Activated T-helper 17 cell treated with anti-CD3 and anti-CD28 coated beads, Interleukin-2, amount 50 U/mL, for 72 hours (primary cell): ENCODE measurements around the gene NUP214. TPM values are rescaled to one million over a fixed set of nuclear protein-coding genes. Genes with fewer than 3 reads are reported as not detected.

Experiments
- ATAC-seq: fragments of 150-1000 bp; cut with Tn5 transposase; replicated peaks from 2 replicates; pipeline ENCODE4 v1.10.0; 2021; ENCODE audit warnings: mild to moderate bottlenecking, moderate library complexity
- H3K27ac Mint-ChIP-seq: one replicate; pipeline ENCODE4 v1.8.0; 2022; ENCODE audit warnings: mixed read lengths
- H3K27me3 Mint-ChIP-seq: one replicate; pipeline ENCODE4 v1.8.0; 2022; ENCODE audit warnings: mixed read lengths
- H3K36me3 Mint-ChIP-seq: one replicate; pipeline ENCODE4 v1.8.0; 2022; ENCODE audit warnings: low read depth, mild to moderate bottlenecking, mixed read lengths
- H3K4me1 Mint-ChIP-seq: one replicate; pipeline ENCODE4 v1.8.0; 2022; ENCODE audit warnings: mixed read lengths
- H3K4me3 Mint-ChIP-seq: one replicate; pipeline ENCODE4 v1.8.0; 2022; ENCODE audit warnings: mild to moderate bottlenecking, mixed read lengths
- H3K9me3 Mint-ChIP-seq: one replicate; pipeline ENCODE4 v1.8.0; 2022; ENCODE audit warnings: mixed read lengths
- total RNA-seq, 2 donors: library from RNA; stranded (reverse); gene quantifications; one replicate each; pipeline ENCODE4 v1.2.3, GENCODE V29; 2022

NUP214 gene
- total RNA-seq, 2 donors from 2014 or later: 63.8 to 71.8 TPM

DNA sequence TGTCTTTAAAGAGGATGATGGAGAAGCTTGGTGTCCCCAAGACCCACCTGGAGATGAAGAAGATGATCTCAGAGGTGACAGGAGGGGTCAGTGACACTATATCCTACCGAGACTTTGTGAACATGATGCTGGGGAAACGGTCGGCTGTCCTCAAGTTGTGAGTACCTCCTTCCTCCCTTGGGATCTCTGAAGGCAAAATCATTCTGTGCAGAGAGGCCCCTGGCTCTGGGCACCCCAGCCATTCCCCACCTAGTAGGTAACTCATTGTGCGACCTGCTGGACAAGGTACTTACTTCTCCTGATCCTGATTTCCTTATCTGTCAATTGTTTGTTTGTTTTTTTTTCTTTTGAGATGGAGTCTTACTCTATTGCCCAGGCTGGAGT, 7.6 kb upstream of the NUP214 start:
- Mint-ChIP-seq H3K4me1 (no peaks in the 10 kb centered on the region), H3K9me3 (no peaks in the 10 kb centered on the region), H3K27ac (no peak overlapping the region), H3K36me3 (no peaks in the 10 kb centered on the region), H3K4me3 (no peak overlapping the region), H3K27me3 (no peaks in the 10 kb centered on the region)
- ATAC-seq: no peak

DNA sequence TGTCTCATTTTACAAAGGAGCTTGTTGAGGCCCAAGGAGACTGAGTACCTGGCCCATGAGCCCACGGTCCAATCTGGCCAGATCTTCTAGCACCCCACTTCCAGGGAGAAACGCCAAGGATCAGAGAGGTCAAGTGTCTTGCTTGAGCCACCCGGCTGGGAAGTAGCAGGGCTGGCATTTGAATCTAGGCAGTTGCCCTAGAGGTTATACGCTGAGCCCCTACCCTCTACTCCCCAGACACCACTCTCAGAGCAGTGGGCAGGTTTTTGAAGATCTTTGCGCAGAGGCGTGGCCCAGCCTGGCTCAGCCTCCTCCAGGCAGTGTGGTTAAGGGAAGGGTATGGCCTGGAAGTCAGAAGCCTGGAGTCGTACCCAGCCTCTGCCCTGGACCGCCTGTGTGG, 5.8 kb upstream of the NUP214 start:
- H3K9me3 Mint-ChIP-seq: no peaks in the 10 kb centered on the region
- H3K36me3 Mint-ChIP-seq: no peaks in the 10 kb centered on the region
- no peaks in the 10 kb centered on the region for H3K27me3 Mint-ChIP-seq
- ATAC-seq: no peak
- no peak overlapping the region for H3K4me3 Mint-ChIP-seq
- no peak overlapping the region for H3K27ac Mint-ChIP-seq
- H3K4me1 Mint-ChIP-seq: no peaks in the 10 kb centered on the region

- Mint-ChIP-seq H3K4me3 (no peak overlapping the region), H3K27me3 (no peaks in the 10 kb centered on the region), H3K36me3 (peaks cover 7% of the 10 kb centered on the region), H3K4me1 (no peaks in the 10 kb centered on the region), H3K27ac (no peak overlapping the region), H3K9me3 (no peaks in the 10 kb centered on the region)
- ATAC-seq: no peak
Measured at GRCh38 chr9:131120620-131121228, 4.7 kb upstream of the NUP214 start.

DNA sequence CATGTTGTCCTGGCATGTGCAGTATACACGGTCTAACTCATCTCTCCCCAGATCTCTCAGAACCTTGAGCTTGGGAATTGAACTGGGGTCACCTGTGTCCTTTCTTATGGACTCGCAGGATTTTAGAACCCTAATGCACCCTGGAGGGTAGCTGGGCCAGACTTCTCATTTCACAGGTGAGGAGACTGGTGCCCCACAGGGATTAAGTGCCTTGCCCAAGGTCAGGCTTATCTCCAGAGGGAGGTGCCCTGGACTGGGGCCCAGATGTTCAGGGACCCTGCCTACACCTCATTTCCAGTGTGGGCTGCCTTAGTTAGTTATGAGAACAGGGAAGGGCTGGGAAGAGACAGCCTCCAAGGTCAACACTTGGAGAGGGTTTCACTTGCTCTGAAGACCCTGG, 4.0 kb upstream of the NUP214 start:
- Mint-ChIP-seq H3K4me1 (no peaks in the 10 kb centered on the region), H3K27me3 (no peaks in the 10 kb centered on the region), H3K36me3 (peaks cover 13% of the 10 kb centered on the region), H3K9me3 (no peaks in the 10 kb centered on the region), H3K4me3 (no peak overlapping the region), H3K27ac (no peak overlapping the region)
- no peak for ATAC-seq

GRCh38 chr9:131122158-131122557, 3.2 kb upstream of the NUP214 start:
- no peaks in the 10 kb centered on the region for H3K9me3 Mint-ChIP-seq
- no peak overlapping the region for H3K4me3 Mint-ChIP-seq
- H3K27ac Mint-ChIP-seq: peak overlapping the region; percentile 23
- ATAC-seq: no peak
- no peaks in the 10 kb centered on the region for H3K27me3 Mint-ChIP-seq
- peaks cover 13% of the 10 kb centered on the region for H3K36me3 Mint-ChIP-seq
- no peaks in the 10 kb centered on the region for H3K4me1 Mint-ChIP-seq

- Mint-ChIP-seq H3K27me3 (no peaks in the 10 kb centered on the region), H3K27ac (peak overlapping the region; percentile 96), H3K9me3 (no peaks in the 10 kb centered on the region), H3K4me1 (peaks cover 4% of the 10 kb centered on the region), H3K36me3 (peaks cover 41% of the 10 kb centered on the region), H3K4me3 (peak overlapping the region; percentile 95)
- ATAC-seq: no peak
Measured at GRCh38 chr9:131125038-131125287, 423 bp upstream of the NUP214 start.

- Mint-ChIP-seq H3K27me3 (no peaks in the 10 kb centered on the region), H3K4me1 (peaks cover 4% of the 10 kb centered on the region), H3K9me3 (no peaks in the 10 kb centered on the region), H3K27ac (peak overlapping the region; percentile 96), H3K4me3 (peak overlapping the region; percentile 95), H3K36me3 (peaks cover 52% of the 10 kb centered on the region)
- no peak for ATAC-seq
Measured at GRCh38 chr9:131126059-131126426, 657 bp downstream of the NUP214 start.

DNA sequence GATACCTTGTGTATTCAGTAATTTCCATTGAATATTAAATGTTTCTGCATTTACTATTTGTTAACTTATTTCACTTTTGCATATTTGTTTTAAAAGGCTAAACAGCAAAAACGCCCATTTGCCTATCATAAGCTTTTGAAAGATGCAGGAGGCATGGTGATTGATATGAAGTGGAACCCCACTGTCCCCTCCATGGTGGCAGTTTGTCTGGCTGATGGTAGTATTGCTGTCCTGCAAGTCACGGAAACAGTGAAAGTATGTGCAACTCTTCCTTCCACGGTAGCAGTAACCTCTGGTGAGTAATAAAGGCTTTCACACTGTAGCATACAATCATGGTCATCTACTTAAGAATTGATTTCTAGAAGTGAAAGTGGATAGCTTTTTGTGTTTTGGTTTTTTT, 3.8 kb downstream of the NUP214 start:
- Mint-ChIP-seq H3K4me1 (peaks cover 4% of the 10 kb centered on the region), H3K4me3 (no peak overlapping the region), H3K9me3 (no peaks in the 10 kb centered on the region), H3K27ac (no peak overlapping the region), H3K36me3 (peaks cover 84% of the 10 kb centered on the region), H3K27me3 (no peaks in the 10 kb centered on the region)
- ATAC-seq: no peak

DNA sequence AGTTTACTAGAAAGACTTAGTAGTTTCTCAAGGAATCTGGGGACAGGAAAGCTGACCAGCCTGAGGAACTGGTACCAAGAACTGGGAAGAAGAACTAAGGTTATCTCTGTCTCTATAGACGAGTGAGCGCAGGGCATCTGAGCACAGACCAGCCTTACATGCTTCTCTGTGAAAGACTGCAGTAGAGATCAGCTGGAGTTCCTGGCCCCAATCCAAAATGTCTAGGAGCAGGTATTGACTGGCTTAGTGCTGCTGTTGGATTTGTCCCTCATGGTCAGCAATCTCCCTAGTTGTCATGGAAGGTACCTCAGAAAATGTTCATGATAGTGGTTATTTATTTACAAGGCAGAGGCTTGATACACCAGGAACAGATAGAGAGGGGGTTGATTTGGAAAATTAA, 13.3 kb downstream of the NUP214 start:
- Mint-ChIP-seq H3K9me3 (no peaks in the 10 kb centered on the region), H3K4me1 (peaks cover 3% of the 10 kb centered on the region), H3K36me3 (peaks cover 100% of the 10 kb centered on the region), H3K4me3 (no peak overlapping the region), H3K27ac (no peak overlapping the region), H3K27me3 (no peaks in the 10 kb centered on the region)
- no peak for ATAC-seq

DNA sequence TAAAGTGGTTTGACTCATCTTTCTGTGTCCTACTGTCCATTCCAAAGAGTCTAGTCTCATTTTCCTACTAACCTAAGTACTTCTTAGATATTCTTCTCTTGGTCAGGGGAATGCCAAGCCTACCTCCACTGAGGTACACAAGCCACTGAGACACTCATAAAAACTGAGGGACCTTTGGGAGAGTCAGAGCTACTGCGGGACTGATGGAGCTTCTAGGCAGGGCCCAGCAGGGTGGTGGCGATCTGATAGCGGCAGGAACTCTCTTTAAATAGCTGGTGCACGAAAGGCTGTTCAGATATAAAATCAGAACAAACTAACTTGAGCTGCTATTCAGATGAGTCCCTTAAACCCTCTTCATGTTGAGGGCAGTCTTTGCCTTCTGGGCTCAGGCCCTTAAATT, 14.7 kb downstream of the NUP214 start:
- Mint-ChIP-seq H3K27me3 (no peaks in the 10 kb centered on the region), H3K4me1 (peaks cover 3% of the 10 kb centered on the region), H3K36me3 (peaks cover 100% of the 10 kb centered on the region), H3K27ac (no peak overlapping the region), H3K4me3 (no peak overlapping the region), H3K9me3 (no peaks in the 10 kb centered on the region)
- ATAC-seq: no peak

- H3K9me3 Mint-ChIP-seq: no peaks in the 10 kb centered on the region
Measured at GRCh38 chr9:131140550-131140949, 15.2 kb downstream of the NUP214 start.

GRCh38 chr9:131142160-131142559, 16.8 kb downstream of the NUP214 start:
- H3K27me3 Mint-ChIP-seq: no peaks in the 10 kb centered on the region
- peaks cover 3% of the 10 kb centered on the region for H3K4me1 Mint-ChIP-seq
- no peak for ATAC-seq
- no peak overlapping the region for H3K27ac Mint-ChIP-seq
- no peak overlapping the region for H3K4me3 Mint-ChIP-seq
- peaks cover 100% of the 10 kb centered on the region for H3K36me3 Mint-ChIP-seq
- no peaks in the 10 kb centered on the region for H3K9me3 Mint-ChIP-seq

More at GRCh38 chr9:131140550-131140949, 15.2 kb downstream of the NUP214 start:
- Mint-ChIP-seq H3K27me3 (no peaks in the 10 kb centered on the region), H3K4me1 (peaks cover 3% of the 10 kb centered on the region), H3K4me3 (no peak overlapping the region), H3K36me3 (peaks cover 100% of the 10 kb centered on the region), H3K27ac (no peak overlapping the region)
- no peak for ATAC-seq

GRCh38 chr9:131144201-131144600, 18.8 kb downstream of the NUP214 start:
- Mint-ChIP-seq H3K9me3 (no peaks in the 10 kb centered on the region), H3K27me3 (no peaks in the 10 kb centered on the region), H3K27ac (peak overlapping the region; percentile 55), H3K4me3 (no peak overlapping the region), H3K4me1 (peaks cover 3% of the 10 kb centered on the region), H3K36me3 (peaks cover 100% of the 10 kb centered on the region)
- no peak for ATAC-seq

DNA sequence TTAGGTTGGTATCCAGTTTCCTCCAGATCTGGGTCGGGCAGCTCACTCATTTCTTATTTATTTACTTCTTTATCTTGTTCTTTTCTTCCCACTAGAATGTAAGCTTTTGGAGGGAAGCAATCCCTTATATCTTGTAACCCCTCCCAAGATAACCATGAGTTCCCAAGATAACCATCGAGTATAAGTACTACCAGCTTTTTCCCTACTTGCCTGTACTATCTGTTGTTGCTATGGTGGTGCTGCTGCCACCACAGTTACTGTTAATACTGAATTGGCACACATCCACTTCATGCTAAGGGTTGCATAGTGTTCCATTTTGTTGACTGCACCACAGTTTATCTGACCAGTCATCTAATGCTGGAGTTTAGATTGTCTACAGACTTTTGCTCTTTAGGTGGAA, 19.9 kb downstream of the NUP214 start:
- peaks cover 100% of the 10 kb centered on the region for H3K36me3 Mint-ChIP-seq
- H3K9me3 Mint-ChIP-seq: no peaks in the 10 kb centered on the region
- H3K27me3 Mint-ChIP-seq: no peaks in the 10 kb centered on the region
- H3K4me1 Mint-ChIP-seq: peaks cover 3% of the 10 kb centered on the region
- no peak overlapping the region for H3K4me3 Mint-ChIP-seq
- H3K27ac Mint-ChIP-seq: no peak overlapping the region
- ATAC-seq: no peak

DNA sequence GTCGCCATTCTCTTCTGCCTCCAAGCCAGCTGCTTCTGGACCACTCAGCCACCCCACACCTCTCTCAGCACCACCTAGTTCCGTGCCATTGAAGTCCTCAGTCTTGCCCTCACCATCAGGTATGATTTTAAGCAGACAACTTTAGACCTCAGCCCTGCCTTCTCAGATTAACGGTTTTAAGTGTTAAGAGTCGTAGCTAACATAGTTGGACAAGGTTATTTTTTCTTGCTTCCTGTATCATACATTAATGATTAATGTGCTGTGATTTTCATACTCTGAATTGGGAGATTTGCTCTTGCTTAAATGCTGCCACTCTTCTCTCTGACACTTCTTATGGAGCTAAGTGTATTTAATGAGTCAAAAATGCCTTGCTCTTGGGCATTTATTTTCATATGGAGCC, 20.8 kb downstream of the NUP214 start:
- Mint-ChIP-seq H3K27ac (no peak overlapping the region), H3K27me3 (no peaks in the 10 kb centered on the region), H3K4me1 (no peaks in the 10 kb centered on the region), H3K9me3 (no peaks in the 10 kb centered on the region), H3K36me3 (peaks cover 100% of the 10 kb centered on the region), H3K4me3 (no peak overlapping the region)
- ATAC-seq: no peak

- H3K36me3 Mint-ChIP-seq: peaks cover 100% of the 10 kb centered on the region
- no peaks in the 10 kb centered on the region for H3K9me3 Mint-ChIP-seq
- no peak overlapping the region for H3K27ac Mint-ChIP-seq
- no peaks in the 10 kb centered on the region for H3K27me3 Mint-ChIP-seq
- no peak for ATAC-seq
- no peaks in the 10 kb centered on the region for H3K4me1 Mint-ChIP-seq
- H3K4me3 Mint-ChIP-seq: no peak overlapping the region
Measured at GRCh38 chr9:131148276-131148675, 22.9 kb downstream of the NUP214 start.
